Measurements from ENCODE around the gene NACA.

Gene NACA

GRCh38 chr12:56719056-56719455, 6.0 kb downstream of the NACA start:
- TF ChIP-seq REST (IDR thresholded peaks at IDR 0.05; ENCODE audit: insufficient read depth in 1 of 2, low read depth in 2 of 2, low read length in 2 of 2) (no peak), SIN3A (IDR thresholded peaks at IDR 0.05; ENCODE audit: borderline replicate concordance, insufficient read depth, low read length) (no peak), FOXP2 (optimal IDR thresholded peaks at IDR 0.05; ENCODE audit: borderline replicate concordance, extremely low read depth, extremely low read length, insufficient read depth) (no peak), TAF1 (IDR thresholded peaks at IDR 0.05; ENCODE audit: borderline replicate concordance, insufficient read depth, low read length) (no peak), POLR2AphosphoS5 (IDR thresholded peaks at IDR 0.05; ENCODE audit: low read depth, low read length) (no peak)

DNA sequence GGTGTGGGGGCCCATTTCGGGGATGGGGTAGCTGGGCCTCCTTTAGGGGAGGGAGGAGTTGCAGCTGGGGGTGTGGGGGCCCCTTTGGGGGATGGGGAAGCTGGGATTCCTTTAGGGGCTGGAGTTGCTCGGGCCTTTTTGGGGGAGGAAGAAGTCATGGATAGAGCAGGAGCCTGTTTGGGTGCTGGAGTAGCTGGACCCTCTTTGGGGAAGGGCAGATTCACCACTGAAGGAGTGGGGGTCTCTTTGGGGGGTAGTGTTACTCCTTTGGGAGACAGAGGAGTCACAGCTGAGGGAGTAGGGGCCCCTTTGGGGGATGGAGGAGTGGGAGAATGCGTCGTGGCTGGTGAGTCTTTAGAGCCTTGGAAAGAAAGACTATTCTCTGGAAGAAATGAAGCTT, 6.5 kb downstream of the NACA start:
- no peak for TF ChIP-seq POLR2AphosphoS5 (IDR thresholded peaks at IDR 0.05; ENCODE audit: low read depth, low read length)
- no peak for TF ChIP-seq FOXP2 (optimal IDR thresholded peaks at IDR 0.05; ENCODE audit: borderline replicate concordance, extremely low read depth, extremely low read length, insufficient read depth)
- TF ChIP-seq TAF1 (IDR thresholded peaks at IDR 0.05; ENCODE audit: borderline replicate concordance, insufficient read depth, low read length) = no peak
- TF ChIP-seq SIN3A (IDR thresholded peaks at IDR 0.05; ENCODE audit: borderline replicate concordance, insufficient read depth, low read length) = no peak
- no peak for TF ChIP-seq REST (IDR thresholded peaks at IDR 0.05; ENCODE audit: insufficient read depth in 1 of 2, low read depth in 2 of 2, low read length in 2 of 2)

DNA sequence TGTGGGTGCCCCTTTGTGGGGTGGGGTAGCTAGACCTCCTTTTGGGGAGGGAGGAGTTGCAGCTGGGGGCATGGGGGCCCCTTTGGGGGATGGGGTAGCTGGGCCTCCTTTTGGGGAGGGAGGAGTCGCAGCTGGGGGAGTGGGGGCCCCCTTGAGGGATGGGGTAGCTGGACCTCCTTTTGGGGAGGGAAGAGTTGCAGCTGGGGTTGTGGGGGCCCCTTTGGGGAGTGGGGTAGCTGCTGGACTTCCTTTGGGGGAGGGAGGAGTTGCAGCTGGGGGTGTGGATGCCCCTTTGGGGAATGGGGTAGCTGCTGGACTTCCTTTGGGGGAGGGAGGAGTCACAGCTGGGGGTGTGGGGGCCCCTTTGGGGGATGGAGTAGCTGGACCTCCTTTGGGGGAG, 7.0 kb downstream of the NACA start:
- no peak for TF ChIP-seq FOXP2 (optimal IDR thresholded peaks at IDR 0.05; ENCODE audit: borderline replicate concordance, extremely low read depth, extremely low read length, insufficient read depth)
- no peak for TF ChIP-seq POLR2AphosphoS5 (IDR thresholded peaks at IDR 0.05; ENCODE audit: low read depth, low read length)
- TF ChIP-seq TAF1 (IDR thresholded peaks at IDR 0.05; ENCODE audit: borderline replicate concordance, insufficient read depth, low read length) = no peak
- no peak for TF ChIP-seq SIN3A (IDR thresholded peaks at IDR 0.05; ENCODE audit: borderline replicate concordance, insufficient read depth, low read length)
- no peak for TF ChIP-seq REST (IDR thresholded peaks at IDR 0.05; ENCODE audit: insufficient read depth in 1 of 2, low read depth in 2 of 2, low read length in 2 of 2)

DNA sequence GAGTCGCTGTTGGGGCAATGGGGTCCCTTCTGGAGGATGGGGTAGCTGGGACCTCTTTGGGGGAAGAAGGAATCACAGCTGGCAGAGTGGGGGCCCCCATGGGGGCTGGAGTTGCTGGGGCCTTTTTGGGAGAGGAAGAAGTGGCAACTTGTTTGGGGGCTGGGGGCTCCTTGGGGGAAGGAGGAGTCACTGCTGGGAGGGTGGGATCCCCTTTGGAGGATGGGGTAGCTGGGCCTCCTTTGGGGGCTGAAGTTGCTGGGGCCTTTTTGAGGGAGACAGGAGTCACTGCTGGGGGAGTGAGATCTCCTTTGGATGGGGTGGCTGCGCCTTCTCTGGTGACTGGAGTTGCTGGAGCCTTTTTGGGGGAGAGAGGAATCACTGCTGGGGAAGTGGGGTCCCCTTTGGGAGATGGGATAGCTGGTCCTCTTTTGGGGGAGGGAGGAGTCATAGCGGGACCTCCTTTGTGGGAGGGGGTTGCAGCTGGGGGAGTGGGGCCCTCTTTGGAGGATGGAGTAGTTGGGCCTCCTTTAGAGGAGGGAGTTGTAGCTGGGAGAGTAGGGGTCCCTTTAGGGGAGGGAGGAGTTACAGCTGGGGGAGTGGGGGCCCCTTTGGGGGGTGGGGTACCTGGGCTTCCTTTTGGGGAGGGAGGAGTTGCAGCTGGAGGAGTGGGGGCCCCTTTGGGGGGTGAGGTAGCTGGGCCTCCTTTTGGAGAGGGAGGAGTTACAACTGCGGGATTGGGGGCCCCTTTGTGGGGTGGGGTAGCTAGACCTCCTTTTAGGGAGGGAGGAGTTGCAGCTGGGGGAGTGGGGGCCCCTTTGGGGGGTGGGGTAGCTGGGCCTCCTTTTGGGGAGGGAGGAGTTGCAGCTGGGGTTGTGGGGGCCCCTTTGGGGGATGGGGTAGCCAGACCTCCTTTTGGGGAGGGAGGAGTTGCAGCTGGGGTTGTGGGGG, 7.9 kb downstream of the NACA start:
- TF ChIP-seq SIN3A (IDR thresholded peaks at IDR 0.05; ENCODE audit: borderline replicate concordance, insufficient read depth, low read length) (no peak), REST (IDR thresholded peaks at IDR 0.05; ENCODE audit: insufficient read depth in 1 of 2, low read depth in 2 of 2, low read length in 2 of 2) (no peak), TAF1 (IDR thresholded peaks at IDR 0.05; ENCODE audit: borderline replicate concordance, insufficient read depth, low read length) (no peak), FOXP2 (optimal IDR thresholded peaks at IDR 0.05; ENCODE audit: borderline replicate concordance, extremely low read depth, extremely low read length, insufficient read depth) (no peak), POLR2AphosphoS5 (IDR thresholded peaks at IDR 0.05; ENCODE audit: low read depth, low read length) (no peak)
